NCI-H2196 (cell line): ENCODE measurements around the gene ATRAID.

Experiments
- DNase-seq: peaks from one replicate; lab custom pipeline; 2025; ENCODE audit not compliant: unreplicated experiment; lab: John Stamatoyannopoulos, UW

ATRAID gene

GRCh38 chr2:27219091-27219490 is 7.2 kb downstream of the ATRAID start:
- DNase-seq: no peak

GRCh38 chr2:27220091-27220490 is 8.2 kb downstream of the ATRAID start:
- no peak for DNase-seq

- no peak for DNase-seq
Observed at GRCh38 chr2:27221166-27221565, 9.3 kb downstream of the ATRAID start.

- no peak for DNase-seq
Observed at GRCh38 chr2:27222407-27222806, 10.6 kb downstream of the ATRAID start.

- no peak for DNase-seq
Observed at GRCh38 chr2:27223416-27223815, 11.6 kb downstream of the ATRAID start.

- DNase-seq: no peak
Observed at GRCh38 chr2:27225526-27225925, 13.7 kb downstream of the ATRAID start.

- no peak for DNase-seq
Observed at GRCh38 chr2:27227501-27227900, 15.7 kb downstream of the ATRAID start.

- no peak for DNase-seq
Observed at GRCh38 chr2:27231921-27232320, 20.1 kb downstream of the ATRAID start.

GRCh38 chr2:27233341-27233740 is 21.5 kb downstream of the ATRAID start:
- no peak for DNase-seq

DNA sequence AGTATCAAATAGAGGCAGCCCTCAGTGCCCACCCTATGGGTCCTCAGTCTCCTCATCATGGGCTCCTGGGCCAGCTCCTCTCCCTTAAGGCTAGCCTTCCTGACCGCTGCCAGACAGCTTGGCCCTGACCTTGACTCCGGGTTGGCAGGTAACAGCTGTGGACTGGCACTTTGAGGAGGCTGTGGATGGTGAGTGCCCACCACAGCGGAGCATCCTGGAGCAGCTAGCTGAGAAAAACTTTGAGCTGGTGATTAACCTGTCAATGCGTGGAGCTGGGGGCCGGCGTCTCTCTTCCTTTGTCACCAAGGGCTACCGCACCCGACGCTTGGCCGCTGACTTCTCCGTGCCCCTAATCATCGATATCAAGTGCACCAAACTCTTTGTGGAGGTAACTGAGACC is 24.3 kb downstream of the ATRAID start:
- no peak for DNase-seq

- DNase-seq: no peak
Observed at GRCh38 chr2:27236626-27237025, 24.8 kb downstream of the ATRAID start.

- no peak for DNase-seq
Observed at GRCh38 chr2:27237341-27237945, 25.6 kb downstream of the ATRAID start.

- no peak for DNase-seq
Observed at GRCh38 chr2:27238976-27239375, 27.1 kb downstream of the ATRAID start.

DNA sequence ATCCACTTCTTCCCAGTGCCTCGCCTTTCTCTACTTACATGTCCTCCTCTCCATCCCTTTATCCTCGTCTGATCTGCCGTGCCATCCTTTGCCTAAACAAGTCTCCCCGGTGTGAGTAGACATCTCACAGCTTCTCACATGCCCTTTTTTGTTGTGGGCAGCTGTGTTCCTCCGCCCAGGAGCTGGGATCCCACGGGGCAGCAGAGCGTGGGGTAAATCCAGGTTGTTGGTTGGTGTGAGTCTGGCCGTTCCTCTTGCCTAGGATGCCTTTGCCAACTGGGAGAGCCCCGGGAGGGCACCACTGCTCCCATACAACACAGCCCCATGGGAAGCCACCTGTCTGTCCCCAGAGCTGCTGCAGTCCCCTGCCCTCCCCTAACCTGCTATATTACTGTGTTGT is 28.6 kb downstream of the ATRAID start:
- no peak for DNase-seq

DNA sequence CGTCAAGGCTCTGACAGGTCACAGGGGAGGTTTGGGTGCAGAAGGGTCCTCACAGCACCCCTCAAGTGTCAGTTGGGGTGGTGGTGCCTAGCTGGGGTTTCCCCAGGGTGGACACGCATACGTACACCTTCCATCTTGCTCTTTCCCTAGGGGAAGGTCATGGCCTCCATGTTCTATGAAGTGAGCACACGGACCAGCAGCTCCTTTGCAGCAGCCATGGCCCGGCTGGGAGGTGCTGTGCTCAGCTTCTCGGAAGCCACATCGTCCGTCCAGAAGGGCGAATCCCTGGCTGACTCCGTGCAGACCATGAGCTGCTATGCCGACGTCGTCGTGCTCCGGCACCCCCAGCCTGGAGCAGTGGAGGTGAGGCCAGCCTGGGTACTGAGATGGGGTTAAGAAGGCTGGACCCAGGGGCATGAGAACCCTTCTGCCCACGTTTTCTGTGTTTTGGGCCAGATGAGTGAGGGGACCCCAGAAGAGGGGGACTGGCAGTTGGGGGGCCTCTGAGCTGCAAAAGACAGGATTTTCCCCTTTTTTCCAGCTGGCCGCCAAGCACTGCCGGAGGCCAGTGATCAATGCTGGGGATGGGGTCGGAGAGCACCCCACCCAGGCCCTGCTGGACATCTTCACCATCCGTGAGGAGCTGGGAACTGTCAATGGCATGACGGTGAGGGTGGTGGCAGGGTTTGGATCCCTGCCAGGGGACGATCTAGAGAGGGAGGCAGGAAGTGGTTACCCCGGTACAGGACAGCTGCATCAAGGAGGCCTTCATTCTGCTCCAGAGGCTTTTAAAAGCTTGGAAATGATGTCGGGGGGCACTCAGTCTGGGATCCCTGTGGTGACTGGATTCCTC is 30.1 kb downstream of the ATRAID start:
- no peak for DNase-seq

DNA sequence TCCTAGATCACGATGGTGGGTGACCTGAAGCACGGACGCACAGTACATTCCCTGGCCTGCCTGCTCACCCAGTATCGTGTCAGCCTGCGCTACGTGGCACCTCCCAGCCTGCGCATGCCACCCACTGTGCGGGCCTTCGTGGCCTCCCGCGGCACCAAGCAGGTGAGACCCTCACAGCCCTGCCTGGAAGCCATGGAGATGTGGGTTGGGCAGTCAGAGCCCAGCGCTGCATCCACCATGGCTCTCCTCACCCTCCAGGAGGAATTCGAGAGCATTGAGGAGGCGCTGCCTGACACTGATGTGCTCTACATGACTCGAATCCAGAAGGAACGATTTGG is 30.7 kb downstream of the ATRAID start:
- no peak for DNase-seq

DNA sequence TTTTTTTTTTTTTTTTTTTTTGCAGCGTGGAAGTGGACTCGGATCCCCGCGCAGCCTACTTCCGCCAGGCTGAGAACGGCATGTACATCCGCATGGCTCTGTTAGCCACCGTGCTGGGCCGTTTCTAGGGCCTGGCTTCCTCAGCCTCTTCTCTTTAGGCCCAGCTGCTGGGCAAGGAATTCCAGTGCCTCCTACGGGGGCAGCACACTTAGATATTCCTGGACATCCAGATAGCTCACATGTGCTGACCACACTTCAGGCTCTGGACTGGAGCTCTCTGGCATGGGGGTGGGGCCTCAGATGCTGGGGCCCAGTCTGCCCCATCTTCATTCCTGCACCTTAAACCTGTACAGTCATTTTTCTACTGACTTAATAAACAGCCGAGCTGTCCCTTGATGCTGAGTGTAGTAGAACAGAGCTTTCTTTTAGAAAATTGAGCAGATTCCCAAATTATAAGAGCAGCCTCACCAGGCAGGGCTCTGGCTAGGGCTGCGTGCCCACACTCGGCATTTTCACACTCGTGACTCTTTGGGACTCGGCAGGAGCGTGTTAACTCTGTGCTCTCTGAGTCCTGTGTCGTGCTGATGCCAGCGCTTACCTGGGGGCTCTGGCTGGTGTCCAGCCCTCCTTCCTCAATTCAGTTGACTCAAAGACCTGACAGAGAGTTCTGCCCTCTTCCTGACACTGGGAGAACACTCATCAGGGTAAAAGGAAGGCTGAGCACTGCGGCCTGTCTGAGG is 31.7 kb downstream of the ATRAID start:
- no peak for DNase-seq

GRCh38 chr2:27245116-27245515 is 33.3 kb downstream of the ATRAID start:
- no peak for DNase-seq

DNA sequence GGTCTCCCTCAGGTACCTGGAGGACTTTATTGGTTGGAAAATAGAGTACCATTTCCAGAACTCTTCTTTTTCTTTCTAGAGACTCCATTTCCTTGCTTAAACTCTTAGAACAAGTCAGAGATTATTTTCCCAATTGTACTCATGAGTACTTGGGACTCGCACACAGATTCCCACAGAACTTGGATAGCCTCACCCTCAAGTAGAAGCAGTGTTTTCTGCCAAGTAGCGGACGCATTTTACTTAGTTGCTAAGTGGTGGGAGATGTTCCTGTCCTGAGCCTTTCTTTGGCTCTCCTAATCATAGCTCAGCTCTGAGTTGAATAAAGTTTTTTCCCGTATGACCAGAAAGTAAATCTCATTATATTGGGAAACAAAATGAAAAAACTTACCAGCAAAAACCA is 33.8 kb downstream of the ATRAID start:
- DNase-seq: no peak

DNA sequence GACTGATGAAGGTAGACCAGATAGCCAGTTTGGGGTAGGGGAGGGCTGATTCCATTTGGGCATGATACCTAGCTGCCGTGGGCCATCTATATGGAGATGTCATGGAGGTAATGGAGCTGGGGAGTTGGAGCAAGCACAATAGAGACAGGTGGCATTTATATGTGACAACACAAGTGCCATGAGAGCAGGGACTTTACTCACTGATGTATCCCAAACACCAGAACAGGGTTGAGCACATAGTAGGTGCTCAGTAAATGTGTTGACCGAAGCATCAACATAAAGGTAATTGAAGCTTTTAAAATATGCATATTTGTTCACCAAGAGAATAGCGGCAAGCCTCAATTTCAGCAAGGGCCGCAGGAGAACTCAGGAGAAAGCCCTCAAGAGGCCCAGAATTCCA is 36.1 kb downstream of the ATRAID start:
- DNase-seq: no peak

GRCh38 chr2:27249159-27249890 is 37.5 kb downstream of the ATRAID start:
- no peak for DNase-seq
